ENCODE data around the gene MTUS2. TPM values are rescaled to one million over a fixed set of nuclear protein-coding genes. Genes with fewer than 3 reads are reported as not detected.

Gene MTUS2
- total RNA-seq, 4 donors from 2014 or later, result 0.08 to 0.57 TPM; not detected in 2

GRCh38 chr13:29156136-29156535 is 336.0 kb downstream of the MTUS2 start:
- H3K4me3 ChIP-seq, result no peak overlapping the region
- intact Hi-C loops (cut with DNase I), result no loop called here
- H3K4me1 ChIP-seq, result no peaks in the 10 kb centered on the region
- H3K9me3 ChIP-seq, result no peaks in the 10 kb centered on the region
- H3K27me3 ChIP-seq, result no peaks in the 10 kb centered on the region
- H3K27ac ChIP-seq, result no peak overlapping the region
- TF ChIP-seq CTCF (IDR thresholded peaks at IDR 0.05) (no peak), POLR2A (IDR thresholded peaks at IDR 0.05) (no peak)
- no peaks in the 10 kb centered on the region for H3K36me3 ChIP-seq
- no peak for DNase-seq
- 29 to 36% methylated on average over 1 of the region's 1 CpG for WGBS, 2 donors

GRCh38 chr13:29159871-29160270 is 339.7 kb downstream of the MTUS2 start:
- Histone ChIP-seq H3K9me3 (no peaks in the 10 kb centered on the region), H3K36me3 (no peaks in the 10 kb centered on the region), H3K27ac (no peak overlapping the region), H3K4me1 (no peaks in the 10 kb centered on the region), H3K4me3 (no peak overlapping the region), H3K27me3 (no peaks in the 10 kb centered on the region)
- no peak for DNase-seq
- 81 to 84% methylated on average over 5 of the region's 5 CpGs for WGBS, 2 donors
- intact Hi-C loops (cut with DNase I), result no loop called here
- TF ChIP-seq POLR2A (IDR thresholded peaks at IDR 0.05) (no peak), CTCF (IDR thresholded peaks at IDR 0.05) (no peak)

- no peak for DNase-seq
- no peaks in the 10 kb centered on the region for H3K9me3 ChIP-seq
- TF ChIP-seq CTCF (IDR thresholded peaks at IDR 0.05) (no peak), POLR2A (IDR thresholded peaks at IDR 0.05) (no peak)
- intact Hi-C loops (cut with DNase I), result no loop called here
- no peak overlapping the region for H3K27ac ChIP-seq
- 58 to 74% methylated on average over 3 of the region's 3 CpGs for WGBS, 2 donors
- no peak overlapping the region for H3K4me3 ChIP-seq
- no peaks in the 10 kb centered on the region for H3K36me3 ChIP-seq
- H3K27me3 ChIP-seq, result no peaks in the 10 kb centered on the region
- no peaks in the 10 kb centered on the region for H3K4me1 ChIP-seq
Observed at GRCh38 chr13:29160862-29161261, 340.7 kb downstream of the MTUS2 start.

DNA sequence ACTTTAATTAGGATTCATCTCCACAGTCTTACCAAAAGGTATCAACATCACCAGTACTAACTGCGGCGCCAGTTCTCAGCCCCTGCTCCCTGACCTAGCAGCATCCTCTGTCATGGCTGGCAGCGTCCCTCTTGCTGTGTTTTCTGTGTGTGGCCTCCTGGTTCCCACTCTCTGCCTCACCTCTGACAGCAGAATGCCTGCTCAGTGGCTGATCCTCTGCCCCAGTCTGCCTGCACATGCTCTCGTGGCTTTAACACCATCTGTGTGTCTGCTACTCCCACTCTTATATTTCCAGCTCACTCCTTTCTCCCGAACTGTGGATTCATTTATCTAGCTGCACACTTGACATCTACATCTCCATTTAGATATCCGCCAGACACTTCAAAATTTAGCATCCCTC is 341.5 kb downstream of the MTUS2 start:
- TF ChIP-seq POLR2A (IDR thresholded peaks at IDR 0.05) (no peak), CTCF (IDR thresholded peaks at IDR 0.05) (no peak)
- no peaks in the 10 kb centered on the region for H3K36me3 ChIP-seq
- H3K4me1 ChIP-seq, result no peaks in the 10 kb centered on the region
- no peak for DNase-seq
- H3K27me3 ChIP-seq, result no peaks in the 10 kb centered on the region
- no peak overlapping the region for H3K27ac ChIP-seq
- H3K4me3 ChIP-seq, result no peak overlapping the region
- intact Hi-C loops (cut with DNase I), result no loop called here
- H3K9me3 ChIP-seq, result no peaks in the 10 kb centered on the region
- 51 to 55% methylated on average over 6 of the region's 6 CpGs for WGBS, 2 donors

DNA sequence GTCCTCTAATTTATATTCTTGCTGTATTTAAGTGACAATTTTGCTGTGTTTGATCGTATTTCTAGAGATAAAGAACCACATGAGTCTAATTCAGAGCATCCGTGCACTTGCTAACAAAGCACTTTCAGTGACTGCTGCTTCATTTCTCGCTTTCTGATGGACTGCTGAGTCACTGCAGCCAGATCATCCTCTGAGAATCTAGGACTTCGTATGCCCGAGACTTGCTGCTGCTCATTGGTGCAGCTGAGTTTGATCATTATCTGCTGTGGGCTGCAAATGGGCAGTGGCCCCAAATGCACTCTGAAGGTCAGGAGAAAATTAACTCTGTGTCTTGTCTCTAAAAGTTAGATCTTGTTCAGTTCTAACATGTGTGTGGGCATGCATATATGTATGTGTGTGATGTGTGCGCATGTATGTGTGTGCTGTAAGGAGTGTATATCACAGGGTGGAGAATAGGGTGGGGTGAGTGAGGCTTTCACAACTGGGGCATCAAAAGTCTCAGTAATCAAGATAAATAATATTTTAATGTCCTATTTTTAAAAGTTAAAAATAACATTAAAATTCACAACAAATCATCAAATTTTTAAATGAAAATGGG is 342.6 kb downstream of the MTUS2 start:
- no peak for TF ChIP-seq CTCF (IDR thresholded peaks at IDR 0.05)
- no peak for TF ChIP-seq POLR2A (IDR thresholded peaks at IDR 0.05)
- 48 to 53% methylated on average over 6 of the region's 6 CpGs for WGBS, 2 donors

More for the DNA sequence above, 342.6 kb downstream of the MTUS2 start:
- no peak overlapping the region for H3K4me3 ChIP-seq
- no peaks in the 10 kb centered on the region for H3K36me3 ChIP-seq
- no peak overlapping the region for H3K27ac ChIP-seq
- H3K4me1 ChIP-seq, result no peaks in the 10 kb centered on the region
- intact Hi-C loops (cut with DNase I), result no loop called here
- no peak for DNase-seq
- H3K27me3 ChIP-seq, result no peaks in the 10 kb centered on the region
- no peaks in the 10 kb centered on the region for H3K9me3 ChIP-seq
